HepG2 (cell line): Measurements from ENCODE around the gene VPS50. TPM values are rescaled to one million over a fixed set of nuclear protein-coding genes. Genes with fewer than 3 reads are reported as not detected.
"Not testable (repeated sequence)": the region's sequence is repeated elsewhere in the genome, so short reads cannot be mapped to it uniquely, and the experiment has no call there.

Source experiments
- ATAC-seq: fragments of 200-7000 bp; cut with Tn5 transposase; 3 replicates; pipeline ENCODE4 v1.9.1; 2020; ENCODE audit warnings: mild to moderate bottlenecking, moderate library complexity
- BruUV-seq: library from RNA; stranded (reverse); fragments of 400-500 nt; replicated peaks from 2 replicates; lab custom pipeline; 2021; lab: Mats Ljungman, UMichigan
- CTCF ChIA-PET: fragments of 300-600 bp; formaldehyde crosslinking; extraction: SDS; loops from one replicate; lab custom pipeline; 2021; ENCODE audit warnings: low total read pairs, inconsistent platforms, low intra/inter-chr PET ratio; lab: Yijun Ruan, JAX
- POLR2A ChIA-PET: fragments of 350-600 bp; sonication (Branson Sonifier 250); formaldehyde crosslinking; loops from one replicate; lab custom pipeline; 2020; ENCODE audit warnings: antibody characterized with exemption, inconsistent platforms; lab: Yijun Ruan, JAX
- DNase-seq: peaks from one replicate; pipeline ENCODE4 v3.0.0-alpha.2; 2015; ENCODE audit warnings: low spot score
- FAIRE-seq: peaks from 3 replicates; lab custom pipeline; 2011; peaks lifted over from hg19 to GRCh38; lab: Jason Lieb, UNC
- H2AFZ ChIP-seq: one replicate; pipeline ENCODE4 v1.6.1; 2011; ENCODE audit warnings: low read length, inconsistent platforms
- H3K27ac ChIP-seq: fragments of 300-600 bp; 3 replicates; pipeline ENCODE4 v1.8.0; 2011; ENCODE audit warnings: mixed run types, mild to moderate bottlenecking, mixed read lengths, low read length, inconsistent platforms; ENCODE audit not compliant: insufficient read depth; ENCODE audit errors: extremely low read length
- H3K27me3 ChIP-seq, 2 experiments: fragments of 200-600 bp in 1 of 2; 2 replicates in 1 of 2; 3 replicates in 1 of 2; pipeline versions ENCODE4 v1.6.0 to v1.8.0; 2011; ENCODE audit warnings: low read length in 2 of 2, mild to moderate bottlenecking in 2 of 2, moderate library complexity in 2 of 2, inconsistent platforms in 1 of 2; ENCODE audit not compliant: insufficient read depth in 2 of 2, control insufficient read depth in 1 of 2
- H3K36me3 ChIP-seq, 2 experiments: fragments of 200-600 bp in 1 of 2; replicated peaks in 1 of 2; 2 replicates in 1 of 2; 3 replicates in 1 of 2; pipeline versions ENCODE4 v1.5.1 to v1.8.0; 2011; ENCODE audit warnings: low read length in 2 of 2, inconsistent platforms in 1 of 2; ENCODE audit not compliant: insufficient read depth in 2 of 2, control insufficient read depth in 1 of 2
- H3K4me1 ChIP-seq: 2 replicates; pipeline ENCODE4 v1.5.1; 2012; ENCODE audit warnings: low read length, inconsistent platforms; ENCODE audit not compliant: insufficient read depth
- H3K4me2 ChIP-seq: 2 replicates; pipeline ENCODE4 v1.6.0; 2011; ENCODE audit warnings: low read depth, low read length, inconsistent platforms
- H3K4me3 ChIP-seq, 3 experiments: fragments of 200-600 bp in 1 of 3; sonication (generic), shearing (Covaris generic) in 1 of 3; replicated peaks in 1 of 3; 2 replicates each; pipeline ENCODE4 v1.5.1; 2011 to 2016; ENCODE audit warnings: low read length in 3 of 3, inconsistent platforms in 2 of 3, low read depth in 2 of 3, mild to moderate bottlenecking in 2 of 3, control low read depth in 1 of 3, mixed read lengths in 1 of 3; ENCODE audit not compliant: insufficient read depth in 1 of 3
- H3K79me2 ChIP-seq: one replicate; pipeline ENCODE4 v1.6.1; 2011; ENCODE audit warnings: low read length, inconsistent platforms; ENCODE audit not compliant: insufficient read depth
- H3K9ac ChIP-seq: 2 replicates; pipeline ENCODE4 v1.6.0; 2011; ENCODE audit warnings: mild to moderate bottlenecking, low read depth, low read length, inconsistent platforms; ENCODE audit not compliant: insufficient read depth
- H3K9me3 ChIP-seq: 2 replicates; pipeline ENCODE4 v1.5.1; 2012; ENCODE audit warnings: mild to moderate bottlenecking, low read length
- H4K20me1 ChIP-seq: 2 replicates; pipeline ENCODE4 v1.6.0; 2011; ENCODE audit warnings: inconsistent platforms, mild to moderate bottlenecking, low read length, moderate library complexity; ENCODE audit not compliant: insufficient read depth
- BRF2 ChIP-seq: sonication (generic); formaldehyde crosslinking; IDR thresholded peaks from 2 replicates; pipeline ENCODE4 v1.8.1; 2022; ENCODE audit warnings: mild to moderate bottlenecking, missing genetic modification reagents
- CHD4 ChIP-seq: fragments of 200-600 bp; sonication (generic); IDR thresholded peaks from 2 replicates; pipeline ENCODE4 v1.7.0; 2017; ENCODE audit warnings: mild to moderate bottlenecking, low read length, borderline replicate concordance
- NCOA1 ChIP-seq: sonication (generic); formaldehyde crosslinking; IDR thresholded peaks from 2 replicates; pipeline ENCODE4 v1.9.0; 2021; ENCODE audit warnings: missing genetic modification reagents
- NFYB ChIP-seq: sonication (generic); formaldehyde crosslinking; IDR thresholded peaks from 2 replicates; pipeline ENCODE4 v1.4.0; 2020; ENCODE audit warnings: missing genetic modification reagents
- TBP ChIP-seq: sonication (generic); formaldehyde crosslinking; IDR thresholded peaks from 2 replicates; pipeline ENCODE4 v1.5.0; 2020; ENCODE audit warnings: missing genetic modification reagents
- ZNF138 ChIP-seq: sonication (generic); formaldehyde crosslinking; IDR thresholded peaks from 2 replicates; pipeline ENCODE4 v1.5.0; 2020; ENCODE audit warnings: mild to moderate bottlenecking, low read depth, missing genetic modification reagents
- ZNF224 ChIP-seq: sonication (generic); formaldehyde crosslinking; IDR thresholded peaks from 2 replicates; pipeline ENCODE4 v1.5.0; 2020; ENCODE audit warnings: mild to moderate bottlenecking, missing genetic modification reagents
- ZNF414 ChIP-seq: sonication (generic); formaldehyde crosslinking; IDR thresholded peaks from 2 replicates; pipeline ENCODE4 v1.5.0; 2020; ENCODE audit warnings: missing genetic modification reagents
- ZNF546 ChIP-seq: sonication (generic); formaldehyde crosslinking; conservative IDR thresholded peaks from 2 replicates; pipeline ENCODE4 v1.8.1; 2023; ENCODE audit warnings: mild to moderate bottlenecking, missing genetic modification reagents
- WGBS: methylation state at CpG from one replicate; pipeline ENCODE4 v1.1.6; 2017; ENCODE audit warnings: low lambda C conversion rate; 5-methylcytosine and 5-hydroxymethylcytosine counted together
- in situ Hi-C: cut with HindIII; loops from 2 replicates; pipeline ENCODE4 v1.10.0; 2017; ENCODE audit warnings: low pct_unique_long_range_greater_than_20kb; ENCODE audit not compliant: extremely low pct_ligation_motif_present
- intact Hi-C: fragments of 100-400 bp; cut with micrococcal nuclease; formaldehyde crosslinking; loops from one replicate; pipeline ENCODE4 v1.10.0; 2022; ENCODE audit not compliant: unreplicated experiment
- polyA plus RNA-seq, 8 experiments: library from polyadenylated mRNA; depleted of rRNA in 3 of 8; stranded (reverse) in 7 of 8; unstranded in 1 of 8; fragments of >200 nt; fragmentation: Illumina TruSeq in 4 of 8; extraction: Trizol in 4 of 8; gene quantifications; 2 replicates each; pipeline versions ENCODE4 v1.2.1 to v1.2.3, GENCODE V29; 2011 to 2016; ENCODE audit warnings: low read depth in 4 of 8, missing spikeins in 1 of 8, mixed read lengths in 1 of 8; ENCODE audit not compliant: insufficient read depth in 1 of 8
- total RNA-seq, 5 experiments: library from RNA; depleted of rRNA; stranded (reverse); fragments of >200 nt; fragmentation: Illumina TruSeq; extraction: Trizol; gene quantifications; 2 replicates each; pipeline ENCODE4 v1.2.3, GENCODE V29; 2016; ENCODE audit warnings: low read depth in 1 of 5
- TF ChIP-seq, protein P1 (sequence below): sonication (generic); formaldehyde crosslinking; conservative IDR thresholded peaks from 2 replicates; pipeline ENCODE4 v1.4.0; 2020; ENCODE audit warnings: missing genetic modification reagents

VPS50 gene
- total and polyA plus RNA-seq, 2 of the 13 experiments (the other 11 are each of a cell fraction or from before 2014, with no cell fraction given) = 10.3 to 20.4 TPM

DNA sequence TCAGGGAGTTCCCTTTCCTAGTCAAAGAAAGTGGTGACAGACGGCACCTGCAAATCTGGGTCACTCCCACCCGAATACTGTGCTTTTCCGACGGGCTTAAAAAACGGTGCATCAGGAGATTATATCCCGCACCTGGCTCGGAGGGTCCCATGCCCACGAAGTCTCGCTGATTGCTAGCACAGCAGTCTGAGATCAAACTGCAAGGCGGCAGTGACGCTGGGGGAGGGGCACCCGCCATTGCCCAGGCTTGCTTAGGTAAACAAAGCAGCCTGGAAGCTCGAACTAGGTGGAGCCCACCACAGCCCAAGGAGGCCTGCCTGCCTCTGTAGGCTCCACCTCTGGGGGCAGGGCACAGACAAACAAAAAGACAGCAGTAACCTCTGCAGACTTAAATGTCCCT is 110.0 kb downstream of the VPS50 start:
- BruUV-seq, FAIRE-seq, intact Hi-C loops, H4K20me1 ChIP-seq, H3K79me2 ChIP-seq, H3K9me3 ChIP-seq, H3K4me2 ChIP-seq, H3K9ac ChIP-seq, H3K4me3 ChIP-seq, CTCF ChIA-PET, in situ Hi-C loops, H3K4me1 ChIP-seq, H2AFZ ChIP-seq, H3K27me3 ChIP-seq, POLR2A ChIA-PET, ATAC-seq, H3K36me3 ChIP-seq, H3K27ac ChIP-seq, DNase-seq: not testable (repeated sequence)
- WGBS = 100% methylated on average over 6 of the region's 13 CpGs

DNA sequence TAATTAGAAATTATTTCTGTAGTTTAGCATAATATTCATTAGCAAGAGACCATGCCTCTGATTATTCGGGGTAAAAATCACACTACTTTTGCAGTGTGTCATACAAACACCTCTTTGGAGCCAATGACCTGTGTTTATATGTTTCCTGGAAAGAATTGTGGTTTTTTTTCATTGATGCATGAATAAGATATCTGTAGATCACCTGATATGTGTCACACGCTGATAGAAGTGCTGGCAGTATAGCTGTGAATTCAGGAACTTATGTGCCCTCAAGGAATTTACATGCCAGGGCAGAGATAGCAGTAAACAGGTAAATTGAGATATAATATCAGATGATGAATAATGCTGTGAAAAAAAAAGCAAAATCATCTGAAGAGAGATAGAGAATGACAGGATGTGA is 118.2 kb downstream of the VPS50 start:
- Histone ChIP-seq H3K9ac (no peak overlapping the region), H4K20me1 (no peaks in the 10 kb centered on the region)
- TF ChIP-seq ZNF224 (CRISPR knock-in tag) (no peak), CHD4 (no peak), TBP (CRISPR knock-in tag) (no peak), NFYB (CRISPR knock-in tag) (no peak), BRF2 (CRISPR knock-in tag) (no peak), ZNF138 (no peak), ZNF546 (CRISPR knock-in tag) (no peak), ZNF414 (CRISPR knock-in tag) (no peak), NCOA1 (CRISPR knock-in tag) (no peak)
- TF ChIP-seq, protein P1, sequence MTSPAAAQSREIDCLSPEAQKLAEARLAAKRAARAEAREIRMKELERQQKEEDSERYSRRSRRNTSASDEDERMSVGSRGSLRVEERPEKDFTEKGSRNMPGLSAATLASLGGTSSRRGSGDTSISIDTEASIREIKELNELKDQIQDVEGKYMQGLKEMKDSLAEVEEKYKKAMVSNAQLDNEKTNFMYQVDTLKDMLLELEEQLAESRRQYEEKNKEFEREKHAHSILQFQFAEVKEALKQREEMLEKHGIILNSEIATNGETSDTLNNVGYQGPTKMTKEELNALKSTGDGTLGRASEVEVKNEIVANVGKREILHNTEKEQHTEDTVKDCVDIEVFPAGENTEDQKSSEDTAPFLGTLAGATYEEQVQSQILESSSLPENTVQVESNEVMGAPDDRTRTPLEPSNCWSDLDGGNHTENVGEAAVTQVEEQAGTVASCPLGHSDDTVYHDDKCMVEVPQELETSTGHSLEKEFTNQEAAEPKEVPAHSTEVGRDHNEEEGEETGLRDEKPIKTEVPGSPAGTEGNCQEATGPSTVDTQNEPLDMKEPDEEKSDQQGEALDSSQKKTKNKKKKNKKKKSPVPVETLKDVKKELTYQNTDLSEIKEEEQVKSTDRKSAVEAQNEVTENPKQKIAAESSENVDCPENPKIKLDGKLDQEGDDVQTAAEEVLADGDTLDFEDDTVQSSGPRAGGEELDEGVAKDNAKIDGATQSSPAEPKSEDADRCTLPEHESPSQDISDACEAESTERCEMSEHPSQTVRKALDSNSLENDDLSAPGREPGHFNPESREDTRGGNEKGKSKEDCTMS (CRISPR knock-in tag) = no peak
- TF ChIP-seq, all 625 proteins: peak for 0
- in situ Hi-C loops (no loop called here), intact Hi-C loops (no loop called here)
- no peaks in the 10 kb centered on the region for H3K9me3 ChIP-seq
- FAIRE-seq (no peak), DNase-seq (no peak), ATAC-seq (no peak)
- no peaks in the 10 kb centered on the region for H3K36me3 ChIP-seq
- ChIA-PET POLR2A (no interaction called here), CTCF (no interaction called here)
- H2AFZ ChIP-seq = no peak overlapping the region
- H3K4me3 ChIP-seq = no peak overlapping the region
- no peaks in the 10 kb centered on the region for H3K4me1 ChIP-seq
- no TSS peak for BruUV-seq
- no peaks in the 10 kb centered on the region for H3K27me3 ChIP-seq
- no peak overlapping the region for H3K4me2 ChIP-seq
- no peak overlapping the region for H3K27ac ChIP-seq
- 94% methylated on average over 2 of the region's 2 CpGs for WGBS
- no peaks in the 10 kb centered on the region for H3K79me2 ChIP-seq
